GM12872 (cell line): ENCODE measurements around the gene NAA38.

Experiments
- TF ChIP-seq, protein P1 (sequence below): IDR thresholded peaks from 3 replicates; pipeline ENCODE4 v1.5.1; 2011; ENCODE audit warnings: low read depth, mild to moderate bottlenecking, low read length, moderate library complexity; ENCODE audit not compliant: insufficient read depth

Gene NAA38

DNA sequence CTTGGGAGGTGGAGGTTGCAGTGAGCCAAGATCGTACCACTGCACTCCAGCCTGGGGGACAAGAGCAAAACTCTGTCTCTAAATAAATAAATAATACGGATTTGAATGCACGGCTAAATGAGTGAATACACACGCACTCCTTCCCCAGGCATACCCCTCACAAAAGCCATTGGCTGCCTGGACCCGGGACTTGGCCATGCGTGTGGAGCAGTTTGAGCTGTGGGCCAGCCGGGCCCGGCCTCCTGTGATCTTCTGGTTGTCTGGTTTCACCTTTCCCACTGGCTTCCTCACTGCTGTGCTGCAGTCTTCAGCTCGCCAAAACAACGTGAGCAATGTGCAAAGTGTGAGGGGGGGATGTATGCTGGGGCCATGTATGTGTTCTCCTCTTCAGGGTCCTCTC, 24.9 kb downstream of the NAA38 start:
- TF ChIP-seq, protein P1, sequence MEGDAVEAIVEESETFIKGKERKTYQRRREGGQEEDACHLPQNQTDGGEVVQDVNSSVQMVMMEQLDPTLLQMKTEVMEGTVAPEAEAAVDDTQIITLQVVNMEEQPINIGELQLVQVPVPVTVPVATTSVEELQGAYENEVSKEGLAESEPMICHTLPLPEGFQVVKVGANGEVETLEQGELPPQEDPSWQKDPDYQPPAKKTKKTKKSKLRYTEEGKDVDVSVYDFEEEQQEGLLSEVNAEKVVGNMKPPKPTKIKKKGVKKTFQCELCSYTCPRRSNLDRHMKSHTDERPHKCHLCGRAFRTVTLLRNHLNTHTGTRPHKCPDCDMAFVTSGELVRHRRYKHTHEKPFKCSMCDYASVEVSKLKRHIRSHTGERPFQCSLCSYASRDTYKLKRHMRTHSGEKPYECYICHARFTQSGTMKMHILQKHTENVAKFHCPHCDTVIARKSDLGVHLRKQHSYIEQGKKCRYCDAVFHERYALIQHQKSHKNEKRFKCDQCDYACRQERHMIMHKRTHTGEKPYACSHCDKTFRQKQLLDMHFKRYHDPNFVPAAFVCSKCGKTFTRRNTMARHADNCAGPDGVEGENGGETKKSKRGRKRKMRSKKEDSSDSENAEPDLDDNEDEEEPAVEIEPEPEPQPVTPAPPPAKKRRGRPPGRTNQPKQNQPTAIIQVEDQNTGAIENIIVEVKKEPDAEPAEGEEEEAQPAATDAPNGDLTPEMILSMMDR: no peak

GRCh38 chr17:7831233-7831632, 26.1 kb downstream of the NAA38 start:
- TF ChIP-seq, protein P1: no peak

- TF ChIP-seq, protein P1: no peak
Observed at GRCh38 chr17:7830616-7831015, 26.7 kb downstream of the NAA38 start.

- TF ChIP-seq, protein P1: no peak
Observed at GRCh38 chr17:7825206-7825990, 32.0 kb downstream of the NAA38 start.

DNA sequence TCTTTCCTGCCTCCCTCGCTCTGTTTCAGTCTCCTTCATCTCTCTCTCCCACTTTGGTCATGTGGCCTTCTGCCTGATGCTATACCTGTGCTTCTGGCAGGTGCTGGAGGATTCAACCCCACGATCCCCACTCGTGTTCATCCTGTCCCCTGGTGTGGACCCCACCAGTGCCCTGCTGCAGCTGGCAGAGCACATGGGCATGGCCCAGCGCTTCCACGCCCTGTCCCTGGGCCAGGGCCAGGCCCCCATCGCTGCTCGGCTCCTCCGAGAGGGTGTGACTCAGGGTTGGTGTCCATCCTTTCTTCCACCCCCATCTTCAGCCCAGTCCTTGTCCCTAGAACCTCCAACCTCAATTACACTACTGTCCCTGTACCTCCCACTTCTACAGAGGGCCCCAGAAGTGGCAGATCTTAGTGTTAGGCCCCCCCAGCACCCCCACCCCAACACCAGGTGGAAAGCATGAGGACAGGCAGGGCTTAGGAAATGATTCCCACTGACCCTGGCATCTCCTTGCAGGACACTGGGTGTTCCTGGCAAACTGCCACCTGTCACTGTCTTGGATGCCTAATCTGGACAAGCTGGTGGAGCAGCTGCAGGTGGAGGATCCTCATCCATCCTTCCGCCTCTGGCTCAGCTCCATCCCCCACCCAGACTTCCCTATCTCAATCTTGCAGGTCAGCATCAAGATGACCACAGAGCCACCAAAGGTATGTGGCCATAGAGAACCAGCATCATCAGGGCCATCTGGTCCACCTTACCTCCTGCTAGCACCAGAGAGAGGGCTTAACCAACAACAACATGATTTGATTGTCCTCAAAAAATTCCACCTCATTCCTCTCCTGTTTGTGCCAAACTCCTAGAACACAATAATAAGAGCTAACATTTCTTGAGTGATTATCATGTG, 33.1 kb downstream of the NAA38 start:
- TF ChIP-seq, protein P1: no peak

DNA sequence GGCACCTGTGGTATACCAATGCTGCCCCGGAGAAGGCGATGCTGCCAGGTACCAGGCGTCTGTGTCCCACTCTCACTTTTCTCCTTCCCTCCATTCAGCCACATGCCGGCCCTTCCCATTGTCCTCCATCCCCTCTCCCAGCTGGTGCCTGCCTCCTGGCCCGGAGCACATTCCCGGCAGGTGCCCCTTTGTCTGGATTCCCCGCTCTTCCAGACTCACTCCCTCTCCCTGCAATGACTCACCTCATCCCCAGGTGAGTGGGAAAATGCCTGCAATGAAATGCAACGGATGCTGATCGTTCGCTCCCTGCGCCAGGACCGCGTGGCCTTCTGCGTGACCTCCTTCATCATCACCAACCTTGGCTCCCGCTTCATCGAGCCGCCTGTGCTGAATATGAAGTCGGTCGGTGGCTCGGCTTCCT, 33.8 kb downstream of the NAA38 start:
- TF ChIP-seq, protein P1: no peak

GRCh38 chr17:7822126-7822525, 35.2 kb downstream of the NAA38 start:
- TF ChIP-seq, protein P1: no peak
